ENCODE measurements around the gene IL17RB.

IL17RB gene

DNA sequence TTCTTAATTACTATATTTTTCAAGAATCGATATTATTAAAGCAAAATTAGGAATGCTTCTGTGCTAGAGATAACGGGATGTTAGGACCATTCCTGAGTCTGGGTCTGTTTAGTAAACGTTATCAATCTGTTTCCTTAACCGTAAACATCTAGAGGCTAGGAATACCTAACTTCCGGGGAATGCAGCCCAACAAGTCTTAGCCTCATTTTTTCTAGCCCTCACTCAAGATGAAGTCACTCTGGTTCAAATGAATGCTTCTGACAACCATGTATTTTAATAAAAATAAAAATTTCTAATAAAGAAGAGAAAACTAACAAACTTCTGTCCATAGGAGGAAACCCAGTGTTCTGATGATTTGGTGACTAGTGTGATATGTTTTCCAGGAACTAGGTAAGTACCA lies 56.3 kb downstream of the IL17RB start:
- H3K4me3 ChIP-seq (ENCODE audit: low read length), result no peak overlapping the region
- no peak for DNase-seq (ENCODE audit: low read depth)
- TF ChIP-seq, protein P1, sequence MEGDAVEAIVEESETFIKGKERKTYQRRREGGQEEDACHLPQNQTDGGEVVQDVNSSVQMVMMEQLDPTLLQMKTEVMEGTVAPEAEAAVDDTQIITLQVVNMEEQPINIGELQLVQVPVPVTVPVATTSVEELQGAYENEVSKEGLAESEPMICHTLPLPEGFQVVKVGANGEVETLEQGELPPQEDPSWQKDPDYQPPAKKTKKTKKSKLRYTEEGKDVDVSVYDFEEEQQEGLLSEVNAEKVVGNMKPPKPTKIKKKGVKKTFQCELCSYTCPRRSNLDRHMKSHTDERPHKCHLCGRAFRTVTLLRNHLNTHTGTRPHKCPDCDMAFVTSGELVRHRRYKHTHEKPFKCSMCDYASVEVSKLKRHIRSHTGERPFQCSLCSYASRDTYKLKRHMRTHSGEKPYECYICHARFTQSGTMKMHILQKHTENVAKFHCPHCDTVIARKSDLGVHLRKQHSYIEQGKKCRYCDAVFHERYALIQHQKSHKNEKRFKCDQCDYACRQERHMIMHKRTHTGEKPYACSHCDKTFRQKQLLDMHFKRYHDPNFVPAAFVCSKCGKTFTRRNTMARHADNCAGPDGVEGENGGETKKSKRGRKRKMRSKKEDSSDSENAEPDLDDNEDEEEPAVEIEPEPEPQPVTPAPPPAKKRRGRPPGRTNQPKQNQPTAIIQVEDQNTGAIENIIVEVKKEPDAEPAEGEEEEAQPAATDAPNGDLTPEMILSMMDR (conservative IDR thresholded peaks at IDR 0.05; ENCODE audit: low read depth, low read length), result no peak

GRCh38 chr3:53913401-53913800 lies 67.0 kb downstream of the IL17RB start:
- H3K4me3 ChIP-seq (ENCODE audit: low read length), result no peak overlapping the region

More at GRCh38 chr3:53913401-53913800, 67.0 kb downstream of the IL17RB start:
- TF ChIP-seq, protein P1 (conservative IDR thresholded peaks at IDR 0.05; ENCODE audit: low read depth, low read length), result no peak
- no peak for DNase-seq (ENCODE audit: low read depth)

All from retinal pigment epithelial cell (primary cell).